HL-60 (cell line): ENCODE measurements around the gene FAM184B.

Experiments used
- GABPA ChIP-seq: IDR thresholded peaks from 2 replicates; pipeline ENCODE4 v1.6.1; 2012; ENCODE audit warnings: low read depth
- POLR2AphosphoS5 ChIP-seq: IDR thresholded peaks from 2 replicates; pipeline ENCODE4 v1.6.1; 2012; ENCODE audit warnings: low read depth
- TF ChIP-seq, protein P1 (sequence below): IDR thresholded peaks from one replicate; pipeline ENCODE4 v1.5.1; 2011; ENCODE audit warnings: low read length, control low read depth, inconsistent platforms; ENCODE audit not compliant: insufficient read depth
- TF ChIP-seq, protein P2 (sequence below): IDR thresholded peaks from 2 replicates; pipeline ENCODE4 v1.6.1; 2012; ENCODE audit warnings: low read depth; ENCODE audit not compliant: insufficient replicate concordance

DNA sequence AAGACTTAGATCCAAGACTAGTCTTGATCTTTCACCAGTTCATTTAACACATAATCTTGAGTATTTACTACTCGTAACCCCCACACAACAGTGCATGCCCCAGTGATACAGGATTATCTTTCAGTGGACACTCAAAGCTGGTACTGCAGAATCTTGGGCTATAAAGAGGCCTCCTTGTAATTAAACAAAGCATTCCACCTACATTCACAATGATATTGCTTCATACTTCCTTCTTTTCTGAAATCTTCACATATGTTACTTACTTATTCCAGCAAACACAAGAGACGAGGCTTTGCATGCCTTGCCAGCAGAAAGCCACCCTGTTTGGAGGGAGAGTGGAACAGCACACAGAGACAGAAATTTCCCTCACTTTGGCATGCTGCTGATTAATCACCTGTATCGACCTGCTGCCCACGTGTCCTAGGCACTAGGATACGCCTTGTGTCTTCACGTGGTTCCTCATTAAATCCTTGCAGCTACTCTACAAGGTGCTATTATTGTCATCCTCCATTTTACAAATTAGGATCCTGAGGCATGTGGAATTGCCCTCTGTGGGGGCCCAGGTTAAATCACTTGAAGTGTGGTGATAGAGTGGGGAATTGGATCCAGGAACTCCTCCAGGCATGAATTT is 77.3 kb downstream of the FAM184B start:
- TF ChIP-seq, protein P1, sequence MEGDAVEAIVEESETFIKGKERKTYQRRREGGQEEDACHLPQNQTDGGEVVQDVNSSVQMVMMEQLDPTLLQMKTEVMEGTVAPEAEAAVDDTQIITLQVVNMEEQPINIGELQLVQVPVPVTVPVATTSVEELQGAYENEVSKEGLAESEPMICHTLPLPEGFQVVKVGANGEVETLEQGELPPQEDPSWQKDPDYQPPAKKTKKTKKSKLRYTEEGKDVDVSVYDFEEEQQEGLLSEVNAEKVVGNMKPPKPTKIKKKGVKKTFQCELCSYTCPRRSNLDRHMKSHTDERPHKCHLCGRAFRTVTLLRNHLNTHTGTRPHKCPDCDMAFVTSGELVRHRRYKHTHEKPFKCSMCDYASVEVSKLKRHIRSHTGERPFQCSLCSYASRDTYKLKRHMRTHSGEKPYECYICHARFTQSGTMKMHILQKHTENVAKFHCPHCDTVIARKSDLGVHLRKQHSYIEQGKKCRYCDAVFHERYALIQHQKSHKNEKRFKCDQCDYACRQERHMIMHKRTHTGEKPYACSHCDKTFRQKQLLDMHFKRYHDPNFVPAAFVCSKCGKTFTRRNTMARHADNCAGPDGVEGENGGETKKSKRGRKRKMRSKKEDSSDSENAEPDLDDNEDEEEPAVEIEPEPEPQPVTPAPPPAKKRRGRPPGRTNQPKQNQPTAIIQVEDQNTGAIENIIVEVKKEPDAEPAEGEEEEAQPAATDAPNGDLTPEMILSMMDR: no peak
- no peak for TF ChIP-seq POLR2AphosphoS5
- no peak for TF ChIP-seq GABPA
- TF ChIP-seq, protein P2, sequence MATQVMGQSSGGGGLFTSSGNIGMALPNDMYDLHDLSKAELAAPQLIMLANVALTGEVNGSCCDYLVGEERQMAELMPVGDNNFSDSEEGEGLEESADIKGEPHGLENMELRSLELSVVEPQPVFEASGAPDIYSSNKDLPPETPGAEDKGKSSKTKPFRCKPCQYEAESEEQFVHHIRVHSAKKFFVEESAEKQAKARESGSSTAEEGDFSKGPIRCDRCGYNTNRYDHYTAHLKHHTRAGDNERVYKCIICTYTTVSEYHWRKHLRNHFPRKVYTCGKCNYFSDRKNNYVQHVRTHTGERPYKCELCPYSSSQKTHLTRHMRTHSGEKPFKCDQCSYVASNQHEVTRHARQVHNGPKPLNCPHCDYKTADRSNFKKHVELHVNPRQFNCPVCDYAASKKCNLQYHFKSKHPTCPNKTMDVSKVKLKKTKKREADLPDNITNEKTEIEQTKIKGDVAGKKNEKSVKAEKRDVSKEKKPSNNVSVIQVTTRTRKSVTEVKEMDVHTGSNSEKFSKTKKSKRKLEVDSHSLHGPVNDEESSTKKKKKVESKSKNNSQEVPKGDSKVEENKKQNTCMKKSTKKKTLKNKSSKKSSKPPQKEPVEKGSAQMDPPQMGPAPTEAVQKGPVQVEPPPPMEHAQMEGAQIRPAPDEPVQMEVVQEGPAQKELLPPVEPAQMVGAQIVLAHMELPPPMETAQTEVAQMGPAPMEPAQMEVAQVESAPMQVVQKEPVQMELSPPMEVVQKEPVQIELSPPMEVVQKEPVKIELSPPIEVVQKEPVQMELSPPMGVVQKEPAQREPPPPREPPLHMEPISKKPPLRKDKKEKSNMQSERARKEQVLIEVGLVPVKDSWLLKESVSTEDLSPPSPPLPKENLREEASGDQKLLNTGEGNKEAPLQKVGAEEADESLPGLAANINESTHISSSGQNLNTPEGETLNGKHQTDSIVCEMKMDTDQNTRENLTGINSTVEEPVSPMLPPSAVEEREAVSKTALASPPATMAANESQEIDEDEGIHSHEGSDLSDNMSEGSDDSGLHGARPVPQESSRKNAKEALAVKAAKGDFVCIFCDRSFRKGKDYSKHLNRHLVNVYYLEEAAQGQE: no peak
